ENCODE measurements around the gene IFNA16. TPM values are rescaled to one million over a fixed set of nuclear protein-coding genes. Genes with fewer than 3 reads are reported as not detected.
"Not testable (repeated sequence)": the region's sequence is repeated elsewhere in the genome, so short reads cannot be mapped to it uniquely, and the experiment has no call there.

The IFNA16 gene
- total RNA-seq, 1 experiment from 2014 or later = not detected

DNA sequence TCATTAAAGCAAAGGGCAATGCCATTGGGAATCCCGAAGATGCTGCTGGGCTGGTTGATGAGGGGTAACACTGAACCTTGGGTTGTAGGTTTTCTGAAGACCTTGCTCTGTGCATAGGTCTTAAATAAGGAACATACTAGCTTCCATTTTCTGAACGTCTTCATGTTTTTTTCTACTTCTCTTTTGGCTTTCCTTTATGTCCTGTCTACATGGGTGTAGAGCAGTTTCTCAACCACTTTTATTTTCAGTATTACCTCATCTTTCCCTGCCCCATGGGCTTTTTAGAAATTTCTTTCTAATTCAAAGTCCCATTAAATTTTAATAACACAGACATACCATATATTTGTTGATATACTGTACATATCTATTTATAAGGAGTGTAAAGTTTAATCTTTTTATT, 22.8 kb upstream of the IFNA16 start, which contains the start of gene IFNA14:
Gene IFNA14, minus strand, starts transcription at position 95 of the 400 bp plus-strand sequence. Its CDS starts 70 bp downstream, at position 25.
- in situ Hi-C loops (cut with HindIII; ENCODE audit: low pct_unique_long_range_greater_than_20kb, low sequenced_read_pairs) = no loop called here
- no peaks in the 10 kb centered on the region for H3K27me3 ChIP-seq (ENCODE audit: control insufficient read depth, insufficient read depth, low read length)
- no peak within 1 kb of the TSS for H3K4me3 ChIP-seq (ENCODE audit: low read depth in 2 of 2, low read length in 2 of 2)
- no peak for DNase-seq (ENCODE audit: low read depth, low spot score)
- no peak within 1 kb of the TSS for H3K27ac ChIP-seq (ENCODE audit: low read length)
- ATAC-seq = no peak
- H3K36me3 ChIP-seq (ENCODE audit: control insufficient read depth, insufficient read depth, low read length) = no peaks in the 10 kb centered on the region; the same call in 1 of the 2 replicates
- ChIA-PET POLR2A (no interaction called here), CTCF (no interaction called here)
- no peaks in the 10 kb centered on the region for H3K4me1 ChIP-seq (ENCODE audit: control insufficient read depth, insufficient read depth, low read length)
- BruUV-seq (replicated peaks) = no TSS peak
- intact Hi-C loops (cut with micrococcal nuclease; ENCODE audit: unreplicated experiment) = no loop called here
- H3K9me3 ChIP-seq (ENCODE audit: control insufficient read depth, insufficient read depth, low read depth, low read length) = no peaks in the 10 kb centered on the region
- TF ChIP-seq TCF7L2 (IDR thresholded peaks at IDR 0.05; ENCODE audit: low read depth, low read length) (no peak), POLR2AphosphoS5 (IDR thresholded peaks at IDR 0.05; ENCODE audit: low read depth, low read length) (no peak), SIN3A (IDR thresholded peaks at IDR 0.05; ENCODE audit: borderline replicate concordance, insufficient read depth, low read depth, low read length) (no peak)
- TF ChIP-seq, protein P1, sequence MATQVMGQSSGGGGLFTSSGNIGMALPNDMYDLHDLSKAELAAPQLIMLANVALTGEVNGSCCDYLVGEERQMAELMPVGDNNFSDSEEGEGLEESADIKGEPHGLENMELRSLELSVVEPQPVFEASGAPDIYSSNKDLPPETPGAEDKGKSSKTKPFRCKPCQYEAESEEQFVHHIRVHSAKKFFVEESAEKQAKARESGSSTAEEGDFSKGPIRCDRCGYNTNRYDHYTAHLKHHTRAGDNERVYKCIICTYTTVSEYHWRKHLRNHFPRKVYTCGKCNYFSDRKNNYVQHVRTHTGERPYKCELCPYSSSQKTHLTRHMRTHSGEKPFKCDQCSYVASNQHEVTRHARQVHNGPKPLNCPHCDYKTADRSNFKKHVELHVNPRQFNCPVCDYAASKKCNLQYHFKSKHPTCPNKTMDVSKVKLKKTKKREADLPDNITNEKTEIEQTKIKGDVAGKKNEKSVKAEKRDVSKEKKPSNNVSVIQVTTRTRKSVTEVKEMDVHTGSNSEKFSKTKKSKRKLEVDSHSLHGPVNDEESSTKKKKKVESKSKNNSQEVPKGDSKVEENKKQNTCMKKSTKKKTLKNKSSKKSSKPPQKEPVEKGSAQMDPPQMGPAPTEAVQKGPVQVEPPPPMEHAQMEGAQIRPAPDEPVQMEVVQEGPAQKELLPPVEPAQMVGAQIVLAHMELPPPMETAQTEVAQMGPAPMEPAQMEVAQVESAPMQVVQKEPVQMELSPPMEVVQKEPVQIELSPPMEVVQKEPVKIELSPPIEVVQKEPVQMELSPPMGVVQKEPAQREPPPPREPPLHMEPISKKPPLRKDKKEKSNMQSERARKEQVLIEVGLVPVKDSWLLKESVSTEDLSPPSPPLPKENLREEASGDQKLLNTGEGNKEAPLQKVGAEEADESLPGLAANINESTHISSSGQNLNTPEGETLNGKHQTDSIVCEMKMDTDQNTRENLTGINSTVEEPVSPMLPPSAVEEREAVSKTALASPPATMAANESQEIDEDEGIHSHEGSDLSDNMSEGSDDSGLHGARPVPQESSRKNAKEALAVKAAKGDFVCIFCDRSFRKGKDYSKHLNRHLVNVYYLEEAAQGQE (IDR thresholded peaks at IDR 0.05; ENCODE audit: insufficient read depth in 1 of 2, low read depth in 2 of 2, low read length in 1 of 2) = no peak
- TF ChIP-seq, protein P2, sequence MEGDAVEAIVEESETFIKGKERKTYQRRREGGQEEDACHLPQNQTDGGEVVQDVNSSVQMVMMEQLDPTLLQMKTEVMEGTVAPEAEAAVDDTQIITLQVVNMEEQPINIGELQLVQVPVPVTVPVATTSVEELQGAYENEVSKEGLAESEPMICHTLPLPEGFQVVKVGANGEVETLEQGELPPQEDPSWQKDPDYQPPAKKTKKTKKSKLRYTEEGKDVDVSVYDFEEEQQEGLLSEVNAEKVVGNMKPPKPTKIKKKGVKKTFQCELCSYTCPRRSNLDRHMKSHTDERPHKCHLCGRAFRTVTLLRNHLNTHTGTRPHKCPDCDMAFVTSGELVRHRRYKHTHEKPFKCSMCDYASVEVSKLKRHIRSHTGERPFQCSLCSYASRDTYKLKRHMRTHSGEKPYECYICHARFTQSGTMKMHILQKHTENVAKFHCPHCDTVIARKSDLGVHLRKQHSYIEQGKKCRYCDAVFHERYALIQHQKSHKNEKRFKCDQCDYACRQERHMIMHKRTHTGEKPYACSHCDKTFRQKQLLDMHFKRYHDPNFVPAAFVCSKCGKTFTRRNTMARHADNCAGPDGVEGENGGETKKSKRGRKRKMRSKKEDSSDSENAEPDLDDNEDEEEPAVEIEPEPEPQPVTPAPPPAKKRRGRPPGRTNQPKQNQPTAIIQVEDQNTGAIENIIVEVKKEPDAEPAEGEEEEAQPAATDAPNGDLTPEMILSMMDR (IDR thresholded peaks at IDR 0.05) = no peak

DNA sequence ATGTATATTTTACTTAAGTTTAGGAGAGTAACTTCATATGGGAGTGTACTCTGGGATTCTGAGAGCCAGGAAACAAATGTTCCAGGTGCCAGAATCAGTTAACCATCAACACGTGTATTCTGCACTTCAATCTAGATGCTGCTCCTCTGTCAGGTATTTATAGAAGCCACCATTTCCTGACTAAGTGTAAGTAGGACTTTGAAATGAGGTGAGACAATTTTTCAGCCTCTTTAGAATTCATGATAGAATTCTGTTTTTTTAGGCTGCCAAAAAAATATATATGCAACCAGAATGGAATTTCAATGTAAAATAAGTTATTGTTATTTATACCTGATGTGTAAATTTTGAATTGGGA, 19.2 kb upstream of the IFNA16 start:
- in situ Hi-C loops (cut with HindIII; ENCODE audit: low pct_unique_long_range_greater_than_20kb, low sequenced_read_pairs); H3K27me3 ChIP-seq (ENCODE audit: control insufficient read depth, insufficient read depth, low read length); DNase-seq (ENCODE audit: low read depth, low spot score); H3K4me3 ChIP-seq (ENCODE audit: low read depth in 2 of 2, low read length in 2 of 2); H3K27ac ChIP-seq (ENCODE audit: low read length); ATAC-seq; intact Hi-C loops (cut with micrococcal nuclease; ENCODE audit: unreplicated experiment); POLR2A ChIA-PET; H3K4me1 ChIP-seq (ENCODE audit: control insufficient read depth, insufficient read depth, low read length); BruUV-seq (replicated peaks); CTCF ChIA-PET; H3K36me3 ChIP-seq (ENCODE audit: control insufficient read depth, insufficient read depth, low read length); H3K9me3 ChIP-seq (ENCODE audit: control insufficient read depth, insufficient read depth, low read depth, low read length): not testable (repeated sequence)

DNA sequence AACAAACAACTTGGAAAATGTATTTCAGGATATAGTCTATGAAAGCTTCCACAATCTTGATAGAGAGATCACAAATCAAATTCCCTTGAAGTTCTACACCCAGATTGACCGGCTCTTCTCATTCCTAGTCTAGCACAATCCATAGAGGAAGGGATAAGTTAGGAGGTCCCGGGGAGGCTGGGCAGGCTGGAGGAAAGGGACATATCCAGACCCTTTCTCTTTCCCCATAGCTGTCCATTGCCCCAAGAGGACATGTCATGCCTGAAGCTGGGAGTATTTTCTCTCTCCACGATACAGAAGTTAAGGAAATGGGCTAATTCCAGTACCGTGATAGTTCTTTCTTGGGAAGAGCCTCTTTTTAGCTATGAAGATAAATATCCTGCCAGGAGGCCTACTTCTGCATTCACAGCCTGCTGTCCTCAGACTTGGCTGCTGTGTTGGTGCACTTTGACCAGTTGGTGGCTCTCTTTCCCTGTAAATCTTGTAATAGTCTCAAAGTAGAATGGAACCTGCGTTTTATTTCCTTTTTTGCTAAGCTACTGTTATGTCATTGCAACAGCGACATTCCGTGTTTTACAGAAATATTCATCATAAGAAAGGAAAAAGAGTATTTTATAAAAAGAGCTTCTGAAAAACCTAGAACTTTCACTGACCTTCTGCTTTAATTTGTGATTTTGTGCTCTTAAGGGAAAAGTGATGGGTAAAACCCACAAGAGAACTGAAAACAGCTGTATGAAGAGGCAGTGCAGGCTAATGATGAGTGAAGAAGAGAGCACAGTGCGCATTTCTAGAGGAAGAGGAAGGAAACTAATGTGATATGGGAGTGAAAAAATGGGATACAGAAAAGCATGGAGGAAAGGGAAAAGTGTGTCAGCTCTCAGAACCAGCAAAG, 18.6 kb upstream of the IFNA16 start:
- H3K4me3 ChIP-seq (ENCODE audit: low read depth in 2 of 2, low read length in 2 of 2); in situ Hi-C loops (cut with HindIII; ENCODE audit: low pct_unique_long_range_greater_than_20kb, low sequenced_read_pairs); ATAC-seq; DNase-seq (ENCODE audit: low read depth, low spot score); H3K27me3 ChIP-seq (ENCODE audit: control insufficient read depth, insufficient read depth, low read length); H3K9me3 ChIP-seq (ENCODE audit: control insufficient read depth, insufficient read depth, low read depth, low read length); H3K4me1 ChIP-seq (ENCODE audit: control insufficient read depth, insufficient read depth, low read length); CTCF ChIA-PET; intact Hi-C loops (cut with micrococcal nuclease; ENCODE audit: unreplicated experiment); H3K27ac ChIP-seq (ENCODE audit: low read length); BruUV-seq (replicated peaks); POLR2A ChIA-PET; H3K36me3 ChIP-seq (ENCODE audit: control insufficient read depth, insufficient read depth, low read length): not testable (repeated sequence)
- TF ChIP-seq, protein P2 (IDR thresholded peaks at IDR 0.05) = peak; percentile 43

All from Panc1 (cell line).